Activated effector memory CD4-positive, alpha-beta T cell treated with anti-CD3 and anti-CD28 coated beads, Interleukin-2, amount 50 U/mL, for 16 hours (primary cell): Measurements from ENCODE around the gene GOLGA6A.
"Not testable (repeated sequence)": the region's sequence is repeated elsewhere in the genome, so short reads cannot be mapped to it uniquely, and the experiment has no call there.

Experiments used
- DNase-seq: peaks from one replicate; pipeline ENCODE4 v3.0.0-alpha.2; 2020

GOLGA6A gene

DNA sequence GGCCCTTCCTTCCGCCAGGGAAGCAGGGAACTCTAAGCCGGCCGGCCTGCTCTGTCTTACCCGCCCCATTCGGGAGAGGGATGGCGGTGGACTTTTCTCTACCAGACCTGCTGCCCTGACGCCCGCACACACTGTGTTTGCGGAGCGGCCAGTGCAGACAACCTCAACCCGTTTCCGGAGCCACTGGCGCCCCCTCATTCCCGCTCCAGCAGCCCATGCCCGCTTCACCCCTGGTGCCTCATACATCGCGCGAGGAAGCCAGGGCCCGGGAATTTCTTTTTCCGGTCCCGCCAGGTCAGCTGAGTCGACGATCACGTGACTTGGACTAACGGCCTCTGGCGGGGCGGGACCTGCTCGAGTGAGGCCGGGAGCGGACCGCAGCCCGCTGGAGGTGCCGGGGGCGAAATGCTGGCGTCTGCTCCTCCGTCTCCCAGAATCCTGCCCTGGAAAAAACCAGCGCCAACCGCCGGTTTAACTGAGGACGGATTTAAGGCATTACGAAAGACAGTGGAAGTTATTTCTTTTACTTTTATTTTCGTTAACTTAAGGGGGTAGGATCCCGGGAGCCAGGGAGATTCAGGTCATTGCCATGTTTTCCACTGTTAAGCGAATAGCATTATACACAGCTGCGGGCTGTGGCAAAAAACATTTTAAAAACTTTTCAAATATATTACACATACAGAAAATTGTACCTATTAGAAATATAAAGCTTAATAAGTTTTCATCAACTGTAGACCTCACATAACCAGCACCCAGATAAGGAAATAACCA is 17.8 kb upstream of the GOLGA6A start:
- peak; percentile 87 for DNase-seq

DNA sequence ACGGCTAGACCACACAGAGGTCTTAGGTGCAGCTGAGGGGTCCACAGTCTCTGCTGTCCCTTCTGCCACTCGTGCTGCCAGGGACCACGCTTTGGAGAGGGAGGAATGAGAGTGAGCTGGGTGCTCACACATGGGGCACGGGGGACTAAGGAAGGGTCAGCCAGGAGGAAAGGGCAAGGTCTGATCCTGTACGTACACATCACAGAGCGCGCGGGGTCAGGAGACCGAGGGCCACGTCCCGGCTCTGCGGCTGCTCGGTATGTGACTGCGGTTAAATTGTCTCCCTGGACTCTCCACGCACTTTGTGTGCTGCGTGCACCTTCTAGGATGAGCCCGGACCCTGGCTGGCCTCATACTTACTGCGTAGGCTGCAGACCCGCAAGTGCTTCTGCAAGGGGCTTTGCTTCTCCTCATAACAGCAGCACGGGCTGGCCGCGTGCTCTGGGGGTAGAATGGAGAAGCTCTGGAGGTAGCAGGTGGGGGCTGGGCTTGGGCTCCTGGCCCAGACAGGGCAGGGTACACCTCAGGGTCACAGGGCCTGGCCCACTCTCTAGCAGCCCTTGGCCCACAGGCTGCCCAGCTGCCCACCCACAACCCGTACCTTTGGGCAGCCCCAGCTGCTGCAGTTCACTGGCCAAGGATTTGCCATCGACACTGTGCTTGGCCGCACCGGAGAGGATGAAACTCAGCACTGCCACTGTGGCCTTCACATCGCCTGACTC is 14.6 kb upstream of the GOLGA6A start:
- DNase-seq = not testable (repeated sequence)

DNA sequence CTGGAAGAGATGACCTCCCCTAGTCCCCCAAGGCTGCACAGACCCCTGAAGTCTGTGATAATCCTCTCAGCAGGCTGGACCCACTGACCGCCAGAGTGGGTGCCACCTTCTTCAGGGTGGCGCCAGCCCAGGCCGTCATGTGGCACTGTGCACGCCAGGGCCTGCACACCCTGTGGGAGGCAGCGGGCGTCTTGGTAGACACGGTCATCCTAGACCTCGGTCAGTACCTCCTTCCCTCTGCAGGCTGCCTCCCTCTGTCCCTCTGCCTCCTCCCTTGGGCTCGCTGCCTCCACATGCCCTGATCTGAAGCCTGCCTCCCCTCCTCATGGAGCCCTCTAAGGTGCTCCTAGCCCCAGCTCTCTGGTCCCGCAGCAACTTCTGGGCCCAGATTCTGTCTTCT is 13.3 kb upstream of the GOLGA6A start:
- not testable (repeated sequence) for DNase-seq

DNA sequence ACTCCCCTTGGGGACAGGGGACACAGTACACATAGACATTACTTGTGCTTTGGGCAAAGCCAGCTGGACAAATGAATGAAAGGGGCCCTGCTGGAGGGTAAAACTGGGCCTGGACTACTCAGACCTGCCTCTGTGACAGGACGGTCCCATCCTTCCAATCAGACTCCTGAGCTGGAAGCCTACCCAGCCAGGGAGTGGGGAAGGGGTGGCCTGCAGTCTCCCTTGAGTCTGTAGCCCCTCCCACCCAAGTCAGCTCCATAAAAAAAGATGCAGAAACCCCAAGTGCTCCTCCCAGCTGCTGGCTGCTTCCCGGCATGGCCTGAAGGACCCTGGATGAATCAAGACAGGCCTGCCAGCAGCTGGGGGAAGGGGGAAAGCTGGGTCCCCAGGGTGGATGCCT is 12.2 kb upstream of the GOLGA6A start:
- DNase-seq = not testable (repeated sequence)

DNA sequence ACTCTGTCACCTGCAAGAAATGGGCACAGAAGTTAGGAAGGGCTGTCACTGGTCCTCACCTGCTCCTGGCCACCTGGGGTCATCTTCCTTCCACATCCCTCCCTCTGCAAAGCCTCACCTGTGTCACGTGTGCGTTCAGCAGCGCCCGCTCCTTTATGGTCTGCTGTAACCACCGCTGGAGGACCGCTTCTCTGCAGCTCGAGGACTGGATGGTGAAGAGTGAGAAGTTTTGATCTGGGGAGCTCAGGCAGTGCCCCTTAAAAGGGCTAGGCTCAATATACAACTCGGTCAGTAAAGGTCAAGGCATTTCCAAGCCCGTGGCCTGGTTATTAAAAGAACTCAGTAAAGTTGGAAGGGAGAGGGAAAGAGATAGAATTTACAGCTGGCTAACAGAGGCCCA is 6.6 kb downstream of the GOLGA6A start:
- DNase-seq = not testable (repeated sequence)

DNA sequence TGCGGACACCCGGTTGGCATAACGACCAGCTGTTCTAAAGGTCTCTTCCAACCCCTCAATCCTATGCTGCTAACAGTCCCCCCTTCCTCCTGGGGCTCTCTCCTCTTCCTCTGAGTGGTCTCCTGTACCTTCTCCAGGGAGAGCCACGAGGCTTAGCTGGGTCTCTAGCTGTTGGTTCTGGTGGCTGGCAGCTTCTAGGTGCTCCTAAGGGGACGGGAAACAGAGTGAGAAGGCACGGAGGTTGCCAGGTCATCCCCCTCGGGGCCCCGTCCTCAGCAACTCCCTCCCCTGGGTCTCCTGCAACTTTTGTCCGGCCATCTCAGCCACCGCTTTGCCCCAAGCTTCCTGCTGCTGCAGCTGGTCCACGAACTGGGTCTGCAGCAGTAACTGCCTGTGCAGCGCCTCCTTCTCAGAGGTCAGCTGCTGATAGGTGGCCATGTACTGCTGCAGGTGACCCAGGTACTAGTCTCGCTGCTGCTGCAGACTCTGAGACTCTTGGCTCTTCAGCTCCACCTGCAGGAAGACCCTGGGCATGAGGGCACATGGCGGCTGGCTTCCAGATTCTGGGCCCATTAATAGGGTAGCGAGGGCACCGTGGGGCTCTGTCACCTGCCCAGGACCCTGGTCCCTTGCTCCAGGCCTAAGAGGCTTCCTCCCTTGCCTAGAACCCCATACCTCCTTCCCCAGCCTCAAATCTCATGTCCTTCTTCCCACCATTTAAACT is 9.6 kb downstream of the GOLGA6A start:
- DNase-seq = peak; percentile 77

DNA sequence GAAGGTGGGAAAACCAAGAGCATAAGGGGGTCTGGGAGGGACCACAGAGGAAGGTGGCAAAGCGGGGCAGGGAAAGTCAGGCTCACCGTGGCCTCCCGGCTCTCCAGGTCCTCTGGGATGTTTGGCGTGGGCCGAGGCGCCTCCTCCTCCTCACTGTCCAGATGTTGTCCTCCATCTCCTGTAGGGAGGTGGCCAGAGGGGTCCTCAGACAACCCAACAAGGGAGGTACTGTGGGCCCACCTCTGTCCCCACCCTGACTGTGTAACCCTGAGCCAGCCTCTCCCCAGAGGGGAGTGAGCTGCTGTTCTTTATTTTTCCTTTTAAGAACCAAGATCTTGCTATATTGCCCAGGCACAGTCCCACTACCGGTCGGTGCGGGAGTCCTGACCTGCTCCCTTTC is 10.2 kb downstream of the GOLGA6A start:
- not testable (repeated sequence) for DNase-seq

DNA sequence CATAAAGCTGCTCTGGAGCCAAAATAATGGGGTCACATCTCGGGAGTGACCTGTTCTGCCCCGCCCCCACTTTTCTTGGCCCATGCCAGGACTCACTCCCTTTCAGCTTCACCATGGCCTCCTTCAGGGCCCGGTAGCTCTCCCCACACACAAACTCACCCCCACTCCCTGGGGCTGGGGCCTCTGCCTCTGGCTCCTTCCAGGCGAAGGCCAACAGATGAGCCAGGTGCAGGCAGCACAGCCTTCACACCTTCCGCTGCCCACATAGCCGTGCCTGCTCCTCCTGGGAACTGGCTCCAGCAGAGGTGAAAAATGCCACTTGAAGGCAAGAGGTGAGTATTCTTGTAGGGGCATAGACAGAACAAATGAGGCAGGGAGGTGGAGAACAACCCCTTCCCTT is 10.7 kb downstream of the GOLGA6A start:
- not testable (repeated sequence) for DNase-seq

DNA sequence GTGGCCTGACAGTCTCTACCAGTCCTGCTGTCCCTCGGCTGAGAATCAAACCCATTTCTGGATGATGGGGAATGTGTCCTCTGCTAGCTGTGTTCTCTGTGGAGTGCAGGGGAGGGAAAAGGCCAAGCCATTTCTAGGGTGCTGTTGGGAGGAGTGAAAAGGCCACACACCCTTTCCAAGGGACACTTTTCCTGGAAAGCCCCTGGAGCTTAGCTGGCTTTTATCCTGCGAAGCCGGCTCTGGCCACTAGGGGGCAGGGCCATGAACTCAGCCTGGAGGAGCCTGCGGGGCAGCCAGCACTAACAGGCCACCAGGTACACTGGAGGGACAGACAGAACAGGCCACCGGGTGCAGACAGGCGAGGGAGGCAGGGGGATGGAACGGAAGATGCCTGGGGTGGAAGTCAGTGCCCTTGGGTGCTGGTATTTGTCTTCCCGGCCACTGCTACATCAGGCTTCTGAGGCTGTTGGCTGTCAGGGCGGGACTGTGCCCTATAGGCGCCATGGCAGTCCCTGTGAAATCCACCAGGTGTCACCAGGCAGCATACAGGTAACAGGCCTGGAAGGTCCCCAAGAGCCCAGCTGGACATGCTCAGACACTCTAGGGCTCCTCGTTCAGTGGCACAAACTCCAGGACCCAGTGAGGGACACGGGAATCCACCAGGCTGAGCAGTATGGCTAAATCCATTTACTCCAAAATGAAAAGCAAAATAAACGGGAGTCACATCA is 16.5 kb downstream of the GOLGA6A start:
- DNase-seq = peak; percentile 87

DNA sequence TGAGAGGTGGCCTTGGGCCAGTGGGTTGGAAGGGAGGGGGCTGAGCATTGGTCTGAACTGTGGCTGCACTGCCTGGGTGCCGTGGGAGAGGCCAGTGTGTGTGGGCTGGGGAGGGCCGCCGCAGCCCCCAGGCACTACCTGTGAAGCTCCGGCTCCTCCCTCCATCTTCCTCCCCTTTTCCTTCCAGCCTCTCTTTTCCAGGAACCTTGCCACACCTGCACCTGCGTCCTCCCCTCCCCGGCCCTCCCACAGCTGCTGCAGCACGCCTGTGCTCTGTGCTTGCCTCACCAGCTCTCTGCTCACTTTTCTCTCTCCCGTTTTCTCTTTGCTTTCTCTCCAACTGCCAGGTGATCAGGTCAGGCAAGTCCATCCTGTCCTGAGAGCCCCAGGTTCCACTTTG is 17.5 kb downstream of the GOLGA6A start:
- DNase-seq = not testable (repeated sequence)

DNA sequence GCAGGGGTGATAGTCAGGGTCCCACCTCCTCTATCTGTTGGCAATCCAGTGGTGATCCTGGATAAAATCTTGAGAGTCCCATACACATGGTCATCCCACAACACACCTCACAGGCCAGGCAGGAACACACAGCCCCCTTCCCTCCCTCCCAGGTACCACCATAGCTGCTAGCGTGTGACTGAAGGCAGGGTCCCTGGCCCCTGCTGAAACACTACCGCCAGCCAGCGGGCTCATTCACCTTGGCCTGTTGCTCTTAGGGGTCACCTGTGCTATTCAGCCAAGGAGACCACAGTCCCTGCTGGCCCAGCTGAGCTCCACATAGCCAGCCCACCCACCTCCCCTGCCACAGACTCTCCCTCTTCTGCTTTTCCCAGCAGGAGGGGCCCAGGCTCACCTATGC is 18.2 kb downstream of the GOLGA6A start:
- peak; percentile 17 for DNase-seq

DNA sequence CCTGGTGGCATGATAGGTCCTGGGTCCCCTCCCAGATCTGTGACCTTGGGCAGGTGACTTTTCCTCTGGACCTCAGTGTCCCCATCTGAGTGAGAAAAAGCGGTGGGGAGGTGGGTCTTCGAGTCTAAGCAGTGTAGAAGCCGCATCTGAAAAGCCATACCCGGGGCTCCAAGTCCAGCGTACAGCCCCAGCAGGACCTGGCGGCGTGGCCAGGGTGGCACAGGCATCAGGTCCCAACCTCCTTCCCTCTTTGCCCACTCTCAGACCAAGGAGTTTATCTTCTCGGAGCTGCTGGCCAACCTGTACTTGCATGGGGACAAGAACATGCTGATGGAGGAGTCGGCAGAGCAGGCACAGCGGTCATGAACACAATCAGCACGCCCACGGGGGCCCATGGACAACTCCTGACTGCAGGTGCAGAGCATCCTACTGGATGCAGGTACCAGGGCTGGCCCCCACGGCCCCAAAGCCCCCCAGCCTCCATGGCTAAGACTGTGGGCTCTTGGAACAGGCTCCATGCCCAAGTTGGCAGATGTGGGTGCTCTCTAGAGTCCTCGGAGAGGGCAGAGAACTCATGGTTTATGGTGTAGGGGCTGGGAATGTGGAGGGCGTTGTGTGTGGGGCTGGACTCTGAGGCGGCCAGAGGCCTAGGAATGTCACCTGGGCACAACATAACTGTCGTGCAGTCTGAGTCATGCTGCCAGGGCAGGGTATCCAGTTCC is 18.8 kb downstream of the GOLGA6A start:
- DNase-seq = peak; percentile 24

DNA sequence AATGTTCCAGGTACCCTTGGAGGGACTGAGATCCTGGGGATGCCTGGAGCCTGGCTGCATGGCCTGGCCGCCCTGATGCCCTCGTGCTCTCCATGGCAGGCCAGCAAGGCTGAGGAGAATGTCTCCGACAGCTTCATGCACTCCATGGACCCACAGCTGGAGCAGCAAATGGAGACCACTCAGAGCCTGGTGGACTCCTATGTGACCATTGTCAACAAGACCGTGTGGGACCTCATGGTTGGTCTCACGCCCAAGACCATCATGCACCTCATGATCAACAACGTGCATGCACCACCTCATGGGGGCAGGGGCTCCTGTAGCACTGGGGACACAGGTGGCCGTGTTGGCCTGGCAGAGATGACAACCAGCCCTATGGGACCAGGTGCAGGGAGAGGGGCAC is 19.7 kb downstream of the GOLGA6A start:
- peak; percentile 62 for DNase-seq

DNA sequence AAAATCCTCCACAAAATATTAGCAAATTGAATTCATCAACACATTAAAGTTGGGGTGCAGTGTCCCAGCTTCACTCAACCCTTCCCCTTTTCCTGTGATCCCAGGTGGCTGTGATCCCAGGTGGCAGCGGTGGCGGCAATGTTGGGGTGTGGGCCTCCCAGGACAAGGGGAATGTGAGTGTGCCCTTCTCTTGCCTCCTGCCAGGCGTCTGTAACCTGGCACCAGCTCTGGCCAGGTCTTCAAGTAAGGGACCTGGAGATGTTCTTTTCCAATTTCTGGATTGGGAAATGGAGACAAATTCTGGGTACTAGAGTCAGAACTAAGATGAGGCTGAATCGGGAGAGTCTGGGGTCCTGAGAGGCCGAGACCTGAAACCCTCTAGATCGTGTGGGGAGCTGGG is 20.1 kb downstream of the GOLGA6A start:
- no peak for DNase-seq

DNA sequence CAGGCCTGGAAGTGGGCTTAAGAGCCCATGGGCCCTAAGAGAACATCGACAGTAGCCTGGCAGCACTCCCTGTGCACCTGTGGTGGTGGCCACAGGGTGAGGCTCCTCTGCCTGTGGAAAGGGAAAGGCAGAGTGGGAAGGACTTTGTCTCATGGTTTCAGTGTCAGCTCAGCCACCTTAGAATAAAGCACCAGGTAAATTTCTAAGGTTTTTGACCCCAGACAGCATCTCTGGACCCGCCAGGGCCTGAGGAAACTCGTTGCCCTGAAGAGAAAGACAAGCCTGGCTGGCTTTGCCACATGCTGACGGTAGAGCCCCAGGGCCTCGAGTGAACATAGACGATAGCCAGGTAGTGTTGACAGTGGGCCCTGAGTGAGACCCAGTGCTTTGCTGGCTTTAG is 22.1 kb downstream of the GOLGA6A start:
- peak; percentile 21 for DNase-seq

DNA sequence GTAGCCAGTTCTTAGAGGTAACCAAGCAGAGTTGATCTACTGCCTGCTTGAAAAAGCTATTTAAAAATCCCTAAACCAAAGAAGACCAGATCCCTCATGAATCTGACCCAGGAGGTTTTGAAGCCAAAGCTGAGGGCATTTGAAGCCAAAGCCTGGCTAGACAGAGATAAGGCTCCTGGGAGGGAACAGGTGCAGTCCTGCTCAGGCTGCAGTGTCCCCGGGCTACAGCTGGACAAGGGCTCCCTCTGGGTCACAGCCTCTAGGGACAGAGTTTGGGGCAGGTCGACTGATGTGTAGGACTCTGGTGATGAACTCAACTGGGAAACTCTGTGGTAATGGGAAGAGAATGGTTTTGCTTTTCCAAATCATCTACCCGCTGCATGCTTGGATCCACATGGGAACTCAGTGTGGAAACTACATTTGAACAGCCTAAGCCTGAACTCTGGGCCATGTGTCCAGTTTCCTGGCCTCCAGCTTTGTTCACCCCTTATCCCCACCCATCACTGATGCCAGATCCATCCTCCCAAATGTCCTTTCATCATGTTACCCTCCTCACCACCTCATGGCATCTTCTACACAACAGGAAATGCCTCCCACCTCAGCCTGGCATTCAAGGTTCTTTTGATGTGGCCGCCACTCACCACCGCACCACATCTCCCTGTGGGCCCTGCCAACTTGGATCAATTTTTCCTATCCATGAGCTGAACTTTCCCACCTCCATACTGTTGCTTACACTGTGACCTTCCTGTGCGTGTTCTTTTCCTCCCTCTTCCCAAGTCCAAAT is 23.1 kb downstream of the GOLGA6A start:
- peak; percentile 41 for DNase-seq

DNA sequence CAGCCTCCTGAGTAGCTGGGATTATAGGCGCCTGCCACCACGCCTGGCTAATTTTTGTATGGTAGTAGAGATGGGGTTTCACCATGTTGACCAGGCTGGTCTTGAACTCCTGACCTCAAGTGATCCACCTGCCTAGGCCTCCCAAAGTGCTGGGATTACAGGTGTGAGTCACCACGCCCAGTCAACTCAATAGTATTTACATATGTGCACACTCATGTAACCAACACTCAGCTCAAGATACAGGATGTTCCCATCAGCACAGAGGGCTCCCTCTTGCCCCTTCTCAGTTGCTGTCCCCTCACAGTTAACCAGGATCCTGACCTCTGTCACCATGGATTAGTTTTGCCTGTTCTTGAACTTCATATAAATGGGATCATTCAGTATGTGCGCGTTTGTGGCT is 26.0 kb downstream of the GOLGA6A start:
- not testable (repeated sequence) for DNase-seq

DNA sequence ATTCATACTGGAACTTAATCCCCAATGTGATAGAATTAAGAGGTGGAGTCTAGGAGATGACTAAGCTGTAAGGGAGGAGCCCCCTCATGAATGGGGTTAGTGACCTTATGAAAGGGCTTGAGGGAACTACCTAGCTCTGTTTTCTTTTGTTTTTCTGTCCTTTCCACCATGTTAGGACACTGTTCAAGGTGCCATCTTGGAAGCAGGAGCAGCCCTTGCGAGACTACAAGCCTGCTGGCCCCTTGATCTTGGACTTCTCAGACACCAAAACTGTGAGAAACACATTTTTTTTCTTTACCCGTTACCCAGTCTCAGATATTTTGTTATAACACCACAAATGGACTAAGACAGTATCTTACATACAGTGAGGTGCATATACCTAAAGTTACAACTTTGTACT is 26.5 kb downstream of the GOLGA6A start:
- peak; percentile 24 for DNase-seq

DNA sequence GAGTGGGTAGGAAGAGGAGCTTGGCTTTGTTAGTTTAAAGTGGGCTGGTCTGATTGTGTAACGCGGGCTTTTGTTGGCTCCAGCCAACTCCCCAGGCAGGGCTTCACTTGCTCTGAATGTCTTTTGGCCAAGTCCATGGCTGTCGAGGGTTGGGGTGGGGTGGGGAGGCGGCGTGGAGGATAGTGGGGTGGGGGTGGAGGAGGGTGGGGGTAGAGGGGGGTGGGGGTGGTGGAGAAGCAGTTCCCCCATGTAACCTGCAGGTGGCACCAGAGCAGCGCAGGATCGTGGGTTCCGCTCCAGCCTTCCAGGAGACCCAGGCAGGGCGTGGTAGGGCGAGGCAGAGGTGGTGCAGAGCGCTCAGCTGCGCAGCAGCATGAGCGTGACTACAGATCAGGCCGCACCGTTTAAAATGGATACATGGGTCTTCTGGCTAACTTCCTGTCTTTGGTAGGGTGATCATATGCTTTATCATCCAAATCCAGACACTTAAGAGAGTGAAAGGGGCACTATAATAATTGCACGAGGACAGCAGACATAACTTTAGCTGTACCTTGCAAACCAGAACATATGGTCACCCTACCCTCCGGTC is 28.3 kb downstream of the GOLGA6A start:
- peak; percentile 86 for DNase-seq

DNA sequence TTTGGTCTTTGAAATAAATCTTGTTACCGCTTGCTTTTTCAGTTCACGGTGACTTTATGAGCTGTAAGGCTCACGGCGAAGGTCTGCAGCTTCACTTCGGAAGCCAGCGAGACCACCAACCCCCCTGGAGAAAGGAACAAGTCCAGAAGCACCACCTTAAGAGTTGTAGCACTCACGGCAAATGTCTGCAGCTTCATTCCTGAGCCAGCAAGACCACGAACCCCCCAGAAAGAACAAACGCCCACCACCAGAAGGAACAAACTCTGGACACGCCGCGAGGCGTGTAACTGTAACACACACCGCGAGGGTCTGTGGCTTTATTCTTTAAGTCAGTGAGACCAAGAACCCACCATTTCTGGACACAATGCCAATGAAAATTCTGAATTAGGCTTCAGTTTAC is 28.8 kb downstream of the GOLGA6A start:
- no peak for DNase-seq
